KMS-11 (cell line): ENCODE data around the gene SLC35F3.
"Not testable (repeated sequence)": the region's sequence is repeated elsewhere in the genome, so short reads cannot be mapped to it uniquely, and the experiment has no call there.

ENCODE experiments used
- H2AFZ ChIP-seq: fragments of 200-600 bp; sonication (generic); 2 replicates; pipeline ENCODE4 v1.6.1; 2016; ENCODE audit warnings: antibody characterized with exemption, mixed run types, low read depth
- H3K27ac ChIP-seq: fragments of 200-600 bp; sonication (generic); 2 replicates; pipeline ENCODE4 v1.6.1; 2016; ENCODE audit warnings: mild to moderate bottlenecking, mixed run types
- H3K27me3 ChIP-seq: fragments of 200-600 bp; sonication (generic); 2 replicates; pipeline ENCODE4 v1.6.1; 2017; ENCODE audit warnings: mild to moderate bottlenecking, low read depth, mixed run types, moderate library complexity; ENCODE audit not compliant: insufficient read depth
- H3K36me3 ChIP-seq: fragments of 200-600 bp; sonication (generic); 2 replicates; pipeline ENCODE4 v1.6.1; 2017; ENCODE audit warnings: mild to moderate bottlenecking, mixed run types; ENCODE audit not compliant: insufficient read depth
- H3K4me1 ChIP-seq: fragments of 200-600 bp; sonication (generic); 2 replicates; pipeline ENCODE4 v1.6.1; 2016; ENCODE audit warnings: mild to moderate bottlenecking, low read depth, mixed run types; ENCODE audit not compliant: poor library complexity, severe bottlenecking
- H3K4me2 ChIP-seq: fragments of 200-600 bp; sonication (generic); 2 replicates; pipeline ENCODE4 v1.7.0; 2016; ENCODE audit warnings: mild to moderate bottlenecking, mixed run types
- H3K4me3 ChIP-seq: fragments of 200-600 bp; sonication (generic); IDR thresholded peaks from 2 replicates; pipeline ENCODE4 v1.6.1; 2017; ENCODE audit warnings: low read depth, low read length, mixed read lengths; ENCODE audit not compliant: insufficient read depth
- H3K79me2 ChIP-seq: fragments of 200-600 bp; sonication (generic); 2 replicates; pipeline ENCODE4 v1.6.1; 2016; ENCODE audit warnings: low read depth, mixed run types; ENCODE audit not compliant: insufficient read depth
- H3K9ac ChIP-seq: fragments of 200-600 bp; sonication (generic); 2 replicates; pipeline ENCODE4 v1.6.1; 2016; ENCODE audit warnings: mild to moderate bottlenecking, mixed run types
- H4K20me1 ChIP-seq: fragments of 200-600 bp; sonication (generic); 2 replicates; pipeline ENCODE4 v1.6.1; 2016; ENCODE audit warnings: mild to moderate bottlenecking, mixed run types; ENCODE audit not compliant: insufficient read depth
- CTCF ChIP-seq: fragments of 200-600 bp; sonication (generic); conservative IDR thresholded peaks from 2 replicates; pipeline ENCODE4 v1.6.1; 2017; ENCODE audit warnings: low read depth, mild to moderate bottlenecking, antibody characterized with exemption, low read length, moderate library complexity, mixed read lengths

The SLC35F3 gene

GRCh38 chr1:233884461-233885151 lies 19.9 kb upstream of the SLC35F3 start:
- H3K4me2 ChIP-seq, result no peak overlapping the region
- H2AFZ ChIP-seq, result no peak overlapping the region
- no peak overlapping the region for H3K27ac ChIP-seq

DNA sequence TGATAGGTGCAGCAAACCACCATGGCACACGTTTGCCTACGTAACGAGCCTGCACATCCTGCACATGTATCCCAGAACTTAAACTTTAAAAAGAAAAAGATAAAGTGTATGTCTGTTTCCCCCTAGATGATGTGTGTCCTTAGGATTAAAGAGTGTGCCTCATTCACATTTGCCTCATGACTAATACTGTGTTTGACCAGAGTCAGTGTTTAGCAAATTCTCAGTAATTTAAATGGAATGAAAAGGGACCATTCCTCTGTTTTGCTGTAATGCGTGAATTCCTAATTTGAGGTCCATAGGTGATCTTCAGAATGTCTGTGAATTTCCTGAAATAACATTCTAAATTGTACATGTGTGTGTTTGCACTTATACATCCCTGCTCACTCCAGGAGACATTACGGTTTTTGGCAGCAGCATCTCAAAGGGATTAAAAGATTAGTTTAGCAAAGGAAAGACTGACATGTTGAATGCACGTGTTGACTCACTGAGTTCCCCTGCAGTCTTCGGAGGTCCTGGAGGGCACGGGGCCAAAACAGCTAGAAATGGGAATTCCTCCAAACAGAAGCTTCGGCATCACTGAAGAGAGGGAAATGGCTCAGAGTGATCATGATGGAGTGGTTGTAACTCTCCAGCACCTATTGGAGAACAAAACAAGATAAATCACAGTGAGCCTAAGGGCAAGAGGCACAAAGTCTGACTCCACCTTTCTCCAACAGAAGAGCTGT lies 19.1 kb upstream of the SLC35F3 start:
- no peaks in the 10 kb centered on the region for H3K4me1 ChIP-seq
- H3K27me3 ChIP-seq, result no peaks in the 10 kb centered on the region
- no peaks in the 10 kb centered on the region for H3K36me3 ChIP-seq
- H3K4me2 ChIP-seq, result no peak overlapping the region
- no peaks in the 10 kb centered on the region for H3K79me2 ChIP-seq
- no peak for TF ChIP-seq CTCF
- H3K9ac ChIP-seq, result no peak overlapping the region
- no peak overlapping the region for H3K27ac ChIP-seq
- no peak overlapping the region for H3K4me3 ChIP-seq
- H2AFZ ChIP-seq, result no peak overlapping the region
- no peaks in the 10 kb centered on the region for H4K20me1 ChIP-seq

More at GRCh38 chr1:233884461-233885151, 19.9 kb upstream of the SLC35F3 start:
- Histone ChIP-seq H3K27me3 (no peaks in the 10 kb centered on the region), H3K79me2 (no peaks in the 10 kb centered on the region), H3K4me3 (no peak overlapping the region), H3K4me1 (no peaks in the 10 kb centered on the region), H3K9ac (no peak overlapping the region), H3K36me3 (no peaks in the 10 kb centered on the region), H4K20me1 (no peaks in the 10 kb centered on the region)
- TF ChIP-seq CTCF, result no peak

GRCh38 chr1:233891151-233891550 lies 13.3 kb upstream of the SLC35F3 start:
- H3K4me1 ChIP-seq, H2AFZ ChIP-seq, H4K20me1 ChIP-seq, H3K27ac ChIP-seq, H3K4me2 ChIP-seq, H3K27me3 ChIP-seq, H3K9ac ChIP-seq, H3K79me2 ChIP-seq, H3K36me3 ChIP-seq, H3K4me3 ChIP-seq: not testable (repeated sequence)

DNA sequence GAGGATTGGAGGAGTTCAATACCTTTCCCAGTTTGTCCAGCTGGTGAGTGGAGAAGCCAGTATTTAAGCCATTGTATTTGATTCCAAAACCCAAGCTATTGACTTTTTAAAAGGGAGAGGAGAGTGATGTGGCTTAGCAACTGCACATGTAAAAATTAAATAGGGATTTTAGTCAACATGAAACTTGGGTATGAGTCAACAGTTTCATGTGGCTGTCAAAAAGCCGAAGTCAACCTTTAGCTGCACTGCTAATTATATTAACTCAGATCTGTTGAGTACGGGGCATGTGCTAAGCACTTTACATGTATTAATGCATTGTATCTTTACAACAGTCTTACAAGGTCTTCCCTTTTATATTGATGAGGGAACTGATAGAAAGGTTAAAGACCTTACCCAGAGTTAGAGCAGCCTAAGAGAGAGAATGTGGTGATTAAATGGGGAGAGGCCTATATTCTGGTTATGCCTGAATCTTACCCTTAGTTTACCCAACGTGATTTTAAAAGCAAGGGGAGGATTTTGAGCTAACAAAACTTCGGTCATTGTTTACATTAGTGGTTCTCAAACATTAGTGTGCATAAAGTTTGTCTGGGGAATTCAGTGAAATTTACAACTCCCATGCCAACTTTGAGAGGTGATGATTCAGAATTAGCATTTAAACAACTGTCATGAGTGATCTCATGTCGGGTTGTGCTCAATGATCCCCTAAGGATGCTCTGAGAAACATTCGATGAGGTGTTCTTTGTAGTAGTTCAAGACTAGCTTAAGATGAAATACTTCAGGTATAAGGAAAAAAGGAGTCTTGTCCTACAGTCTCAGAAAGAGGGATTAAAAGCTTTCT lies 6.9 kb upstream of the SLC35F3 start:
- Histone ChIP-seq H3K79me2 (no peaks in the 10 kb centered on the region), H3K36me3 (no peaks in the 10 kb centered on the region), H3K4me1 (peaks cover 18% of the 10 kb centered on the region), H3K9ac (no peak overlapping the region), H3K27me3 (no peaks in the 10 kb centered on the region; the same call in 1 of the 2 replicates), H4K20me1 (no peaks in the 10 kb centered on the region), H3K27ac (no peak overlapping the region), H3K4me3 (no peak overlapping the region), H2AFZ (no peak overlapping the region), H3K4me2 (peak overlapping the region; percentile 39)
- no peak for TF ChIP-seq CTCF
